ENCODE measurements around the gene EVA1A.
A peak's percentile ranks its signal among the peaks of the same experiment; 100 is the strongest.

Gene EVA1A, protein sequence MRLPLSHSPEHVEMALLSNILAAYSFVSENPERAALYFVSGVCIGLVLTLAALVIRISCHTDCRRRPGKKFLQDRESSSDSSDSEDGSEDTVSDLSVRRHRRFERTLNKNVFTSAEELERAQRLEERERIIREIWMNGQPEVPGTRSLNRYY

DNA sequence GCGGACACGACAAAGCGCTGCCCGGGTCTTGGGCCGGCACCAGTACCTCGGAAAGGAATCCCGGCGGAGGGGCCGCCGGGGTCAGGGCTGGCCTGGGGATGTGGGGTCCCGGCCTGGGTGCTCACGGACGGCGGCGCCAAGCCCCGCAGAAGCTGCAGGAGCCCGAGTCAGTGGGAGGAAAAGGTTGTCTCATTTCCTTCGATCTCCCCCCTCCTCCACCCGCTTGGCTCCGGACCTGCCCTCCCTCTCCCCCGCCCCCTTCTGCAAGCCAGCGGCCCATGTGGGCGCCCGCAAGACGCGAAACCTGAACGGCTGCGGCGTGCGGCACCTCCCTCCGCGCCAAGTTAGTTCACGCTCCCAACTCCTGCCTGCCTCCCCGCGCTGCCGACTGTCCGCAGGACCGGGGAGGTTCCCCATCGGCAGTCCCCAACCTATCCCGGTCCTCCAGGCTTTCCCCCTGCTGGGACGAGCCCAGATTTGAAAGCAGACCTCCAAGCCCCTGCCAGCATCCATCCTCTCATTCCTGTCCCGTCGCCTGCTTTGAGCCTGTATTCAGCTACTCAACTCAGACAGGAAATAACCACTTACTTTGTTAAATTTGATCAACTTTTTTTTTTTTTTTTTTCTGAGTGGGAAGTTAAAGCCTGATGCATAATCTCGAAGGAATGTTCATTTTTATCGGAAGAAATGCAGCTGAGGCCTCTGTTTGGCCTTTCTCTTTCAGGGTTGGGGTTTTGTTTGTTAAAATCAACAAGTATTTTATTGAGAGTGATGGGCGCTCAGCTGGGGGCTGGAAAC is at the start of gene EVA1A:
EVA1A (minus strand) TSS at position 172 of the 798 bp plus-strand sequence. CDS start 42,799 bp downstream, outside the sequence.
- TF ChIP-seq YY1 (IDR thresholded peaks at IDR 0.05; ENCODE audit: insufficient read depth, insufficient read length) (no peak), ZNF274 (IDR thresholded peaks at IDR 0.05; ENCODE audit: low read depth, low read length) (no peak), SUZ12 (IDR thresholded peaks at IDR 0.05; ENCODE audit: extremely low read depth, insufficient read depth, insufficient read length) (no peak)
- Histone ChIP-seq H3K36me3 (ENCODE audit: insufficient read depth, insufficient read length, low read length) (no peaks in the 10 kb centered on the region), H3K9me3 (ENCODE audit: insufficient read depth, low read length) (no peaks in the 10 kb centered on the region), H3K27me3 (ENCODE audit: insufficient read depth, insufficient read length) (peaks cover 17% of the 10 kb centered on the region), H3K4me1 (ENCODE audit: insufficient read depth, insufficient read length) (no peaks in the 10 kb centered on the region), H3K4me3 (ENCODE audit: insufficient read length, low read depth) (peak within 1 kb of the TSS; percentile 54), H3K9ac (ENCODE audit: insufficient read length, low read depth) (peak within 1 kb of the TSS; percentile 73)
- DNase-seq (ENCODE audit: low read depth, low spot score), result peak; percentile 48

DNA sequence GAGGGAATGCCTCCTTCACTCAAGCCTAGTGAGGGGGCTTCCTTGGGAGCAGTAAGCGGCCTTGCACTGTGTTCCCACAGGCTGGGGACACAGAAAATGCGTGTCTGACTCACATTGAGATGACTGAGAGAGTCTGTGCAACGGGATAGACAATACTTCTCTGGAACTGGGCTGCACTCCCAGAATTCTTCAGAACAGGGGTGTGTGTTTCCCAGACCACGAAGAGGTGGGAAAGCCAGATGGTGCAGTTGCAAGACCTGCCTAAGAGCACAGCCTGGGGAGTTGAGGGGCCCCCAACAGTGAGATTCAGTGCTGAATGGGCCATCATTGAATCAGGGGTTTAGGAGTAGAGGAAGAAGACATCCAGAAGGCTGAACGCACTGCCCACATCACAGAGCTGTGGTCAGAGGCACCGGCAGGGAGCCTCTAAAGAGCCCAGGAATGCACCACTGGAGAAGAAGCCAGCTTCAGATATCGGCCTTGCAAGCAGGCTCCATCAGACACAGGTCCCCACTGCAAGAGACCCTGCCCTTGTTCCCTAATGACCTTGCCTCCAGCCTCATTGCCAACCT is 49.3 kb upstream of the EVA1A start:
- DNase-seq (ENCODE audit: low read depth, low spot score), result no peak
- TF ChIP-seq ZNF274 (IDR thresholded peaks at IDR 0.05; ENCODE audit: low read depth, low read length) (no peak), YY1 (IDR thresholded peaks at IDR 0.05; ENCODE audit: insufficient read depth, insufficient read length) (no peak)
- no peak overlapping the region for H3K4me3 ChIP-seq (ENCODE audit: insufficient read length, low read depth)
- no peak overlapping the region for H3K9ac ChIP-seq (ENCODE audit: insufficient read length, low read depth)
- no peaks in the 10 kb centered on the region for H3K36me3 ChIP-seq (ENCODE audit: insufficient read depth, insufficient read length, low read length)
- H3K9me3 ChIP-seq (ENCODE audit: insufficient read depth, low read length), result no peaks in the 10 kb centered on the region
- H3K27me3 ChIP-seq (ENCODE audit: insufficient read depth, insufficient read length), result no peaks in the 10 kb centered on the region
- H3K4me1 ChIP-seq (ENCODE audit: insufficient read depth, insufficient read length), result peaks cover 4% of the 10 kb centered on the region

DNA sequence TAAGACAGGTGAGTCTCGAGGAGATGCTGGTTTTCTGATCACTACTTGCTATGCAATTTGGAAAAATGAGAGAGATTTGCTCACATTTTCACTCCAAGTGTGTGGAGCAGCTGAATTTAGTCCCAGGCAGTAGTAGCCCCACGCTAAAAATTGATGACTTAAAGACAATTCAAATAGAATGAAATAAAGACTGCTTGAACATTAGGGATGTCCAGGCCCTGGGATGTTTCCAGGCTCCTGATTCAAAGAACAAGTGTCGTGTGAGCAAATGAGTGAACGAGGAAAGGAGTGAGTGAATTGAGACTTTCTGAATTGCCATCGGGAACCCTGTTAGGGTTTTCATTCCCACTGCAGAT is 48.6 kb upstream of the EVA1A start:
- no peaks in the 10 kb centered on the region for H3K9me3 ChIP-seq (ENCODE audit: insufficient read depth, low read length)
- TF ChIP-seq ZNF274 (IDR thresholded peaks at IDR 0.05; ENCODE audit: low read depth, low read length), result no peak
- no peak for TF ChIP-seq YY1 (IDR thresholded peaks at IDR 0.05; ENCODE audit: insufficient read depth, insufficient read length)
- no peak for TF ChIP-seq SUZ12 (IDR thresholded peaks at IDR 0.05; ENCODE audit: extremely low read depth, insufficient read depth, insufficient read length)

DNA sequence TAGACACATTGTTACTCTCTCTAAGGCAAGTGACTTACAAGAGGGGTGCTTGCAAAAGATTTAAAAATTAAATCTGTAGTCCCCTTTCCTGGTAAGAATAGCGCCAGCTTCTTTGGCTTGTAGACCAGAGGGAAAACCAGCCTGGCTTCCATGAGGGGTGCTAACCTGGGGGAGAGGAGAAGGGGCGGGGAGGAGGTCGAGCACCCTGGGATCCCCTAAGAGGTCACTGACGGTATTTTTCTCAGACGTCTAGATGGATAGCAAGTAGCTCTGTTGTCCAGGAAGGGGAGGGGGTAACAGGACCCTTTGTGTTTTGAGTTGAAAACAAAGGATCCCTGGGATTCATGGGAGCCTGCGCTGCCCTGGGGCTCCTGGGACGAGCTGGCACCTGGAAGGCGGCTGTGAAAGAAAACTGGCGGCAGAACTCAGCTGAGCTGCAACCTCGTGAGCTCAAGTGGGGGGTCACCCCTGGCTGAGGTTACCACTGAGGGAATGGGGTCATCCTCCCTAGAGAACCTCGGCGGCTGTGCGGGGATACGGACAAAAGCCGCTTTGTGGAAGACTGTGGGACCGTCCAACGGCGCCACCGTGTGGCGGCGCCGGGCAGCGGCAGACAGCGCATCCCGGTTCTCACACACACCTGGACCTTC is 48.1 kb upstream of the EVA1A start:
- DNase-seq (ENCODE audit: low read depth, low spot score), result peak; percentile 62
- H3K9me3 ChIP-seq (ENCODE audit: insufficient read depth, low read length), result no peaks in the 10 kb centered on the region
- H3K4me1 ChIP-seq (ENCODE audit: insufficient read depth, insufficient read length), result peaks cover 4% of the 10 kb centered on the region
- H3K9ac ChIP-seq (ENCODE audit: insufficient read length, low read depth), result peak overlapping the region; percentile 61
- no peaks in the 10 kb centered on the region for H3K27me3 ChIP-seq (ENCODE audit: insufficient read depth, insufficient read length)
- no peaks in the 10 kb centered on the region for H3K36me3 ChIP-seq (ENCODE audit: insufficient read depth, insufficient read length, low read length)
- peak overlapping the region; percentile 42 for H3K4me3 ChIP-seq (ENCODE audit: insufficient read length, low read depth)
- TF ChIP-seq SUZ12 (IDR thresholded peaks at IDR 0.05; ENCODE audit: extremely low read depth, insufficient read depth, insufficient read length) (no peak), YY1 (IDR thresholded peaks at IDR 0.05; ENCODE audit: insufficient read depth, insufficient read length) (no peak), ZNF274 (IDR thresholded peaks at IDR 0.05; ENCODE audit: low read depth, low read length) (no peak)

More for the DNA sequence above, 48.6 kb upstream of the EVA1A start:
- no peak for DNase-seq (ENCODE audit: low read depth, low spot score)
- H3K4me3 ChIP-seq (ENCODE audit: insufficient read length, low read depth), result no peak overlapping the region
- no peaks in the 10 kb centered on the region for H3K36me3 ChIP-seq (ENCODE audit: insufficient read depth, insufficient read length, low read length)
- peaks cover 4% of the 10 kb centered on the region for H3K4me1 ChIP-seq (ENCODE audit: insufficient read depth, insufficient read length)
- no peak overlapping the region for H3K9ac ChIP-seq (ENCODE audit: insufficient read length, low read depth)
- H3K27me3 ChIP-seq (ENCODE audit: insufficient read depth, insufficient read length), result no peaks in the 10 kb centered on the region

DNA sequence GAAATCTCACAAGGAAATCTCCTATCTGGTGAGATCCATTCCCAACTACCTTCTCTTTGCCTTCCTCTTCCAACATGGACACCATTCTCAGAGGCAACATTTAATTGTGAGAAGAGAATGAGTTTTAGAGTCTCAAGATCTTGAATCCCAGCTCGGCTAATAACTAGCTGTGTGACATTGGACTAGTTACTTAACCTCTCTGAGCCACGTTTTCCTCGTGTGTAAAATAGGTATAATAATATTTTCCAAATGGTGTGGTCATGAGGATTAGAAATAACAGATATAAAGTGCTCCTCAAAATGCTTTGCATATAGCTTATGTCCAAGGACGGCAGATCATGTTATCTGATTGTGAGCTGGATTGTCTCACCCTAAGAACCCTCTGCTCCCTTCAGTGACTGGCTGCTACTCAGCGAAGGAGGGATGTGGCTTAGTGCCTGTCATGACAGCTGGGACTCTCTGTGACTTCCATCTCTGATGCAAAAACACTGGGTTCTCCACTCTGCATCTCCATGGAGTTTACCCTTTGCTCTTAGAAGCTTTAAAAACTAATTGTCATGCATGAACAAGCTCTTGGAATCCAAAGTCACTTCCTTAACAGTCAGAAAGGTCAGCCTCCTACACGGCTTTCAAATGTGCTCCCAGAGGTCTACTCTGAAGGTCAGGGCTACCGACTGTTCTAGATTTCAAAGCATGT is 47.4 kb upstream of the EVA1A start:
- Histone ChIP-seq H3K9ac (ENCODE audit: insufficient read length, low read depth) (no peak overlapping the region), H3K4me1 (ENCODE audit: insufficient read depth, insufficient read length) (peaks cover 4% of the 10 kb centered on the region), H3K36me3 (ENCODE audit: insufficient read depth, insufficient read length, low read length) (no peaks in the 10 kb centered on the region), H3K9me3 (ENCODE audit: insufficient read depth, low read length) (no peaks in the 10 kb centered on the region), H3K4me3 (ENCODE audit: insufficient read length, low read depth) (no peak overlapping the region), H3K27me3 (ENCODE audit: insufficient read depth, insufficient read length) (no peaks in the 10 kb centered on the region)
- peak; percentile 49 for DNase-seq (ENCODE audit: low read depth, low spot score)
- no peak for TF ChIP-seq ZNF274 (IDR thresholded peaks at IDR 0.05; ENCODE audit: low read depth, low read length)
- TF ChIP-seq YY1 (IDR thresholded peaks at IDR 0.05; ENCODE audit: insufficient read depth, insufficient read length), result no peak
- TF ChIP-seq SUZ12 (IDR thresholded peaks at IDR 0.05; ENCODE audit: extremely low read depth, insufficient read depth, insufficient read length), result no peak

DNA sequence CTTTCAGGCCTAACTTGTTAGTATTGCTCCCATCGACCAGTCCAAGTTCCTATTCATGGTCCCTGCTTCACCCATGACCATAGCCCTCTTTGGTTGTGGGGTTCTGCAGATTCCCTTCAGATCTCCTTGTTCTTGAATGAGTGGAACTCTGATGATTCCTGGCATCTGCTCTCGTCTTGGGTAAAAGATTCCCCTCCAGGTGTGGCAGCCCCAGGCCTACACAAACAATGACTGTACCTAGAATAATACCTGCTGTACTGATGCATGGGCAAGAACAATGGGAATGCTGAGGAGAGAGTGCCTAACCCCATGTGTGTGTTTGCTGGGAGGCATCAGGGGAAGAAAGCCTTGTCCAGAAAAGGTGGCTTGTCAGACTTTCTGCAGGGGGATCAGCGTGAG is 46.7 kb upstream of the EVA1A start:
- TF ChIP-seq SUZ12 (IDR thresholded peaks at IDR 0.05; ENCODE audit: extremely low read depth, insufficient read depth, insufficient read length) (no peak), YY1 (IDR thresholded peaks at IDR 0.05; ENCODE audit: insufficient read depth, insufficient read length) (no peak), ZNF274 (IDR thresholded peaks at IDR 0.05; ENCODE audit: low read depth, low read length) (no peak)
- Histone ChIP-seq H3K4me3 (ENCODE audit: insufficient read length, low read depth) (no peak overlapping the region), H3K27me3 (ENCODE audit: insufficient read depth, insufficient read length) (no peaks in the 10 kb centered on the region), H3K36me3 (ENCODE audit: insufficient read depth, insufficient read length, low read length) (no peaks in the 10 kb centered on the region), H3K4me1 (ENCODE audit: insufficient read depth, insufficient read length) (peaks cover 4% of the 10 kb centered on the region), H3K9me3 (ENCODE audit: insufficient read depth, low read length) (no peaks in the 10 kb centered on the region), H3K9ac (ENCODE audit: insufficient read length, low read depth) (no peak overlapping the region)
- DNase-seq (ENCODE audit: low read depth, low spot score), result no peak

All from NT2/D1 (cell line).